Measurements from ENCODE around the gene FBXO42.

DNA sequence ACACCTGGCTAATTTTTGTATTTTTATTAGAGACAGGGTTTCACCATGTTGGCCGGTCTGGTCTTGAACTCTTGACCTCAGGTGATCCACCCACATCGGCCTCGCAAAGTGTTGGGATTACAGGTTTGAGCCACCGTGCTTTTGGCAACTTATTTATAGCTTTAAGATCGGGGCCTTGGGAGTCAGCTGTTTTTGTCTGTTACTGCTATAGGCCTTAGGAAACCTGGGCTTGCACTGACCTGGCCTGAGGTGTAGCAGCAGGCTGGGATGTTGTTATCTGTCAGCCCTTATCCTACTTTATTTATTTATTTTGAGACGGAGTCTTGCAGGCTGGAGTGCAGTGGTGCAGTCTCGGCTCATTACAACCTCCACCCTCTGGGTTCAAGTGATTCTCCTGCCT is 26.2 kb upstream of the FBXO42 start:
- TF ChIP-seq, protein P1, sequence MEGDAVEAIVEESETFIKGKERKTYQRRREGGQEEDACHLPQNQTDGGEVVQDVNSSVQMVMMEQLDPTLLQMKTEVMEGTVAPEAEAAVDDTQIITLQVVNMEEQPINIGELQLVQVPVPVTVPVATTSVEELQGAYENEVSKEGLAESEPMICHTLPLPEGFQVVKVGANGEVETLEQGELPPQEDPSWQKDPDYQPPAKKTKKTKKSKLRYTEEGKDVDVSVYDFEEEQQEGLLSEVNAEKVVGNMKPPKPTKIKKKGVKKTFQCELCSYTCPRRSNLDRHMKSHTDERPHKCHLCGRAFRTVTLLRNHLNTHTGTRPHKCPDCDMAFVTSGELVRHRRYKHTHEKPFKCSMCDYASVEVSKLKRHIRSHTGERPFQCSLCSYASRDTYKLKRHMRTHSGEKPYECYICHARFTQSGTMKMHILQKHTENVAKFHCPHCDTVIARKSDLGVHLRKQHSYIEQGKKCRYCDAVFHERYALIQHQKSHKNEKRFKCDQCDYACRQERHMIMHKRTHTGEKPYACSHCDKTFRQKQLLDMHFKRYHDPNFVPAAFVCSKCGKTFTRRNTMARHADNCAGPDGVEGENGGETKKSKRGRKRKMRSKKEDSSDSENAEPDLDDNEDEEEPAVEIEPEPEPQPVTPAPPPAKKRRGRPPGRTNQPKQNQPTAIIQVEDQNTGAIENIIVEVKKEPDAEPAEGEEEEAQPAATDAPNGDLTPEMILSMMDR (IDR thresholded peaks at IDR 0.05), result no peak
- no peak for TF ChIP-seq POLR2AphosphoS5 (IDR thresholded peaks at IDR 0.05)
- no peak for TF ChIP-seq POLR2A (IDR thresholded peaks at IDR 0.05; ENCODE audit: low read depth)
- TF ChIP-seq EP300 (IDR thresholded peaks at IDR 0.05), result no peak

Data from esophagus muscularis mucosa (tissue), 4 donors.